SK-N-SH treated with all-trans-retinoic acid at 6 μM for 48 hours (cell line): Measurements from ENCODE around the gene PCDHGB3.

ENCODE experiments used
- ATAC-seq: fragments of 200-7000 bp; cut with Tn5 transposase; 3 replicates; pipeline ENCODE4 v1.9.1; 2020; ENCODE audit warnings: mild to moderate bottlenecking, moderate library complexity
- ARNTL ChIP-seq: fragments of 450-650 bp; formaldehyde crosslinking; IDR thresholded peaks from 2 replicates; pipeline ENCODE4 v1.5.0; 2020; ENCODE audit warnings: low read depth, mild to moderate bottlenecking, moderate library complexity, borderline replicate concordance
- BACH2 ChIP-seq: fragments of 250-450 bp; sonication (Bioruptor Pico); IDR thresholded peaks from 2 replicates; pipeline ENCODE4 v1.9.0; 2021; ENCODE audit warnings: mild to moderate bottlenecking, borderline replicate concordance
- ESRRG ChIP-seq: fragments of 250-450 bp; sonication (Bioruptor Pico); IDR thresholded peaks from 2 replicates; pipeline ENCODE4 v1.6.1; 2021; ENCODE audit warnings: mild to moderate bottlenecking
- GLIS3 ChIP-seq: fragments of 250-450 bp; sonication (Bioruptor Pico); IDR thresholded peaks from 2 replicates; pipeline ENCODE4 v1.5.0; 2020; ENCODE audit warnings: mild to moderate bottlenecking, moderate library complexity
- ISL1 ChIP-seq: fragments of 250-450 bp; sonication (Bioruptor Pico); IDR thresholded peaks from 2 replicates; pipeline ENCODE4 v2.1.2; 2022; ENCODE audit warnings: mild to moderate bottlenecking, moderate library complexity
- OSR1 ChIP-seq: fragments of 250-450 bp; sonication (Bioruptor Pico); IDR thresholded peaks from 2 replicates; pipeline ENCODE4 v1.8.0; 2022; ENCODE audit warnings: moderate library complexity, mild to moderate bottlenecking, inconsistent platforms
- PPARA ChIP-seq: fragments of 250-450 bp; sonication (Bioruptor Pico); IDR thresholded peaks from 2 replicates; pipeline ENCODE4 v1.5.0; 2020; ENCODE audit warnings: mild to moderate bottlenecking, borderline replicate concordance
- RARB ChIP-seq: fragments of 250-450 bp; sonication (Bioruptor Pico); IDR thresholded peaks from 2 replicates; pipeline ENCODE4 v1.8.0; 2021; ENCODE audit warnings: mild to moderate bottlenecking, moderate library complexity
- SNAI2 ChIP-seq: fragments of 250-450 bp; sonication (Bioruptor Pico); IDR thresholded peaks from 2 replicates; pipeline ENCODE4 v1.5.0; 2020; ENCODE audit warnings: mild to moderate bottlenecking, moderate library complexity
- TCF4 ChIP-seq: fragments of 250-450 bp; sonication (Bioruptor Pico); IDR thresholded peaks from 2 replicates; pipeline ENCODE4 v1.8.0; 2021; ENCODE audit warnings: mild to moderate bottlenecking, moderate library complexity, borderline replicate concordance
- TOX ChIP-seq: fragments of 250-450 bp; sonication (Bioruptor Pico); IDR thresholded peaks from 2 replicates; pipeline ENCODE4 v1.8.0; 2021; ENCODE audit warnings: mild to moderate bottlenecking, moderate library complexity, borderline replicate concordance
- ZC3H10 ChIP-seq: fragments of 250-450 bp; sonication (Bioruptor Pico); IDR thresholded peaks from 2 replicates; pipeline ENCODE4 v1.5.1; 2021; ENCODE audit warnings: mild to moderate bottlenecking, moderate library complexity
- ZFP3 ChIP-seq: fragments of 250-450 bp; sonication (Bioruptor Pico); IDR thresholded peaks from 2 replicates; pipeline ENCODE4 v1.5.0; 2020; ENCODE audit warnings: mild to moderate bottlenecking, moderate library complexity
- ZNF565 ChIP-seq: fragments of 450-650 bp; formaldehyde crosslinking; conservative IDR thresholded peaks from 2 replicates; pipeline ENCODE4 v1.5.0; 2020; ENCODE audit warnings: low read depth, mild to moderate bottlenecking, moderate library complexity
- ZNF70 ChIP-seq: fragments of 450-650 bp; formaldehyde crosslinking; IDR thresholded peaks from 2 replicates; pipeline ENCODE4 v1.5.0; 2020; ENCODE audit warnings: mild to moderate bottlenecking, moderate library complexity
- TF ChIP-seq, protein P1 (sequence below): fragments of 250-450 bp; sonication (Bioruptor Pico); IDR thresholded peaks from 2 replicates; pipeline ENCODE4 v1.8.0; 2020; ENCODE audit warnings: mild to moderate bottlenecking, moderate library complexity, borderline replicate concordance
- TF ChIP-seq, protein P2 (sequence below): fragments of 250-450 bp; sonication (Bioruptor Pico); IDR thresholded peaks from 2 replicates; pipeline ENCODE4 v1.5.0; 2020; ENCODE audit warnings: mild to moderate bottlenecking, moderate library complexity
- TF ChIP-seq, protein P3 (sequence below): fragments of 250-450 bp; sonication (Bioruptor Pico); IDR thresholded peaks from 2 replicates; pipeline ENCODE4 v1.5.1; 2021; ENCODE audit warnings: mild to moderate bottlenecking, moderate library complexity
- TF ChIP-seq, protein P4 (sequence below): fragments of 250-450 bp; sonication (Bioruptor Pico); IDR thresholded peaks from 2 replicates; pipeline ENCODE4 v1.8.0; 2021; ENCODE audit warnings: low read depth, mild to moderate bottlenecking, moderate library complexity, borderline replicate concordance
- TF ChIP-seq, protein P5 (sequence below): fragments of 250-450 bp; sonication (Bioruptor Pico); IDR thresholded peaks from 2 replicates; pipeline ENCODE4 v1.5.1; 2020; ENCODE audit warnings: low read depth, mild to moderate bottlenecking, moderate library complexity

PCDHGB3 gene

DNA sequence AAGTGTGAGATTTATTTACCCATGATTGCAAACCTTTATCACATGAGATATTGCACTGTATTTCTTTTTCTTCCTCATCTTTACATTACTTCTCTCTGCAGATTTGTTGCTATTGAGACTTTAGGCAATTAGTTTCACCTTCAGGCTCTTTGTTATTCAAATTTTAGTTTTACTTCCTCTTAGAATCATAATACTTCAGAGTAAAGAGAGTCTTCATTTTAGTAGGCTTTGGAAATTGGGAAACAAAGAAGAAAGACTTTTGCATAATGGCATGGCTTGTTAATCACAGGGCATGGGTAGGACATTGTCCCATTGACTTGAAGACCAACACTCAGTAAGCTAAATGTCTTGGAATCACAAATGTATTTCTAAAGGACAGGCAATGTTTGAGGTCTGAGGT lies 7.3 kb upstream of the PCDHGB3 start (continued):
- TF ChIP-seq GLIS3 (CRISPR knock-in tag) (no peak), ZC3H10 (no peak)
- TF ChIP-seq, protein P1, sequence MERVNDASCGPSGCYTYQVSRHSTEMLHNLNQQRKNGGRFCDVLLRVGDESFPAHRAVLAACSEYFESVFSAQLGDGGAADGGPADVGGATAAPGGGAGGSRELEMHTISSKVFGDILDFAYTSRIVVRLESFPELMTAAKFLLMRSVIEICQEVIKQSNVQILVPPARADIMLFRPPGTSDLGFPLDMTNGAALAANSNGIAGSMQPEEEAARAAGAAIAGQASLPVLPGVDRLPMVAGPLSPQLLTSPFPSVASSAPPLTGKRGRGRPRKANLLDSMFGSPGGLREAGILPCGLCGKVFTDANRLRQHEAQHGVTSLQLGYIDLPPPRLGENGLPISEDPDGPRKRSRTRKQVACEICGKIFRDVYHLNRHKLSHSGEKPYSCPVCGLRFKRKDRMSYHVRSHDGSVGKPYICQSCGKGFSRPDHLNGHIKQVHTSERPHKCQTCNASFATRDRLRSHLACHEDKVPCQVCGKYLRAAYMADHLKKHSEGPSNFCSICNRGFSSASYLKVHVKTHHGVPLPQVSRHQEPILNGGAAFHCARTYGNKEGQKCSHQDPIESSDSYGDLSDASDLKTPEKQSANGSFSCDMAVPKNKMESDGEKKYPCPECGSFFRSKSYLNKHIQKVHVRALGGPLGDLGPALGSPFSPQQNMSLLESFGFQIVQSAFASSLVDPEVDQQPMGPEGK (CRISPR knock-in tag), result no peak

DNA sequence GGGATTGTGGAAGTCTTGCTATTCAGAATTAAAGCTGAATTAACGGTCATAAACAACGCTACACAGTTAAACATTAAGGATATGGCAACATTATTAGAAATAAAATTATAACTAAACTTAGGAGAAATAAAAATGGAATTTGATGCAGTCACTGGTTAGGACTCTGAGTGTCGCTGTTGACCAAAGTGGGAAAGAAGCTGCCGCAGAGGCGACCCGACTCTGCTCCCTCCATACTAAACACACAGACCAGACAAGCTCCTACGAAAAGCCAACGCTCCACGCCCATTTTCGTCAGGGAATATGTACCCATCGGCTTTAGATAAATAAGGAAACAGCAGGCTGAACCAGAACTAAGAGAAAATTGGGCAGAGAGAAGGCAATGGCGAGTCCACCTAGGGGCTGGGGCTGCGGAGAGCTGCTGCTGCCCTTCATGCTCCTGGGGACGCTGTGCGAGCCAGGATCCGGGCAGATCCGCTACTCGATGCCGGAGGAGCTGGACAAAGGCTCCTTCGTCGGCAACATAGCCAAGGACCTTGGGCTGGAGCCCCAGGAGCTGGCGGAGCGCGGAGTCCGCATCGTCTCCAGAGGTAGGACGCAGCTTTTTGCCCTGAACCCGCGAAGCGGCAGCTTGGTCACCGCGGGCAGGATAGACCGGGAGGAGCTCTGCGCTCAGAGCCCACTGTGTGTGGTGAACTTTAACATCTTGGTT lies 5.9 kb upstream of the PCDHGB3 start, which contains the start of gene PCDHGA5:
Gene PCDHGA5 (plus strand): TSS at position 211 of the 709 bp plus-strand sequence. CDS start 169 bp downstream, at position 380.
- no peak for ATAC-seq
- TF ChIP-seq, protein P2, sequence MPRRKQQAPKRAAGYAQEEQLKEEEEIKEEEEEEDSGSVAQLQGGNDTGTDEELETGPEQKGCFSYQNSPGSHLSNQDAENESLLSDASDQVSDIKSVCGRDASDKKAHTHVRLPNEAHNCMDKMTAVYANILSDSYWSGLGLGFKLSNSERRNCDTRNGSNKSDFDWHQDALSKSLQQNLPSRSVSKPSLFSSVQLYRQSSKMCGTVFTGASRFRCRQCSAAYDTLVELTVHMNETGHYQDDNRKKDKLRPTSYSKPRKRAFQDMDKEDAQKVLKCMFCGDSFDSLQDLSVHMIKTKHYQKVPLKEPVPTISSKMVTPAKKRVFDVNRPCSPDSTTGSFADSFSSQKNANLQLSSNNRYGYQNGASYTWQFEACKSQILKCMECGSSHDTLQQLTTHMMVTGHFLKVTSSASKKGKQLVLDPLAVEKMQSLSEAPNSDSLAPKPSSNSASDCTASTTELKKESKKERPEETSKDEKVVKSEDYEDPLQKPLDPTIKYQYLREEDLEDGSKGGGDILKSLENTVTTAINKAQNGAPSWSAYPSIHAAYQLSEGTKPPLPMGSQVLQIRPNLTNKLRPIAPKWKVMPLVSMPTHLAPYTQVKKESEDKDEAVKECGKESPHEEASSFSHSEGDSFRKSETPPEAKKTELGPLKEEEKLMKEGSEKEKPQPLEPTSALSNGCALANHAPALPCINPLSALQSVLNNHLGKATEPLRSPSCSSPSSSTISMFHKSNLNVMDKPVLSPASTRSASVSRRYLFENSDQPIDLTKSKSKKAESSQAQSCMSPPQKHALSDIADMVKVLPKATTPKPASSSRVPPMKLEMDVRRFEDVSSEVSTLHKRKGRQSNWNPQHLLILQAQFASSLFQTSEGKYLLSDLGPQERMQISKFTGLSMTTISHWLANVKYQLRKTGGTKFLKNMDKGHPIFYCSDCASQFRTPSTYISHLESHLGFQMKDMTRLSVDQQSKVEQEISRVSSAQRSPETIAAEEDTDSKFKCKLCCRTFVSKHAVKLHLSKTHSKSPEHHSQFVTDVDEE (CRISPR knock-in tag), result no peak
- no peak for TF ChIP-seq ISL1 (CRISPR knock-in tag)
- no peak for TF ChIP-seq ESRRG (CRISPR knock-in tag)
- no peak for TF ChIP-seq ZFP3 (CRISPR knock-in tag)
- TF ChIP-seq GLIS3 (CRISPR knock-in tag), result no peak
- TF ChIP-seq OSR1 (CRISPR knock-in tag), result no peak
- no peak for TF ChIP-seq ARNTL (CRISPR knock-in tag)
- no peak for TF ChIP-seq TCF4 (CRISPR knock-in tag)
- TF ChIP-seq PPARA (CRISPR knock-in tag), result no peak
- no peak for TF ChIP-seq BACH2 (CRISPR knock-in tag)
- no peak for TF ChIP-seq SNAI2 (CRISPR knock-in tag)
- TF ChIP-seq ZNF70 (CRISPR knock-in tag), result no peak
- no peak for TF ChIP-seq RARB

DNA sequence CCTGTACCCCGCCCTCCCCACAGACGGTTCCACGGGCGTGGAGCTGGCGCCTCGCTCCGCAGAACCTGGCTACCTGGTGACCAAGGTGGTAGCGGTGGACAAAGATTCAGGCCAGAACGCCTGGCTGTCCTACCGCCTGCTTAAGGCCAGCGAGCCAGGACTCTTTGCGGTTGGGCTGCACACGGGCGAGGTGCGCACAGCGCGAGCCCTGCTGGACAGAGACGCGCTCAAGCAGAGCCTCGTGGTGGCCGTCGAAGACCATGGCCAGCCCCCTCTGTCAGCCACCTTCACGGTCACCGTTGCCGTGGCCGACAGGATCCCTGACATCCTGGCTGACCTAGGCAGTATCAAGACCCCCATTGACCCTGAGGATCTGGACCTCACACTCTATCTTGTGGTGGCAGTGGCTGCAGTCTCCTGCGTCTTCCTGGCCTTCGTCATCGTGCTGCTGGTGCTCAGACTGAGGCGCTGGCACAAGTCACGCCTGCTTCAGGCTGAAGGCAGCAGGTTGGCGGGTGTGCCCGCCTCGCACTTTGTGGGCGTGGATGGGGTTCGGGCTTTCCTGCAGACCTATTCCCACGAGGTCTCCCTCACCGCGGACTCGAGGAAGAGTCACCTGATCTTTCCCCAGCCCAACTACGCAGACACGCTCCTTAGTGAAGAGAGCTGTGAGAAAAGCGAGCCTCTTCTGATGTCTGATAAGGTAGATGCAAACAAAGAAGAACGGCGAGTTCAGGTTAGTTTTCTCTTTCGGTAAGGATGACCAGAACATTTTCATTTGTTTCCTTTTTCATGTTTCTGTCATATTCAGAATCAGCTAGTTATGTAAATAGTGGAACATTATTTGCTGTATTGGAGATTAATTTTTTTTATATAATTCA lies 3.8 kb upstream of the PCDHGB3 start:
- no peak for ATAC-seq
- TF ChIP-seq BACH2 (CRISPR knock-in tag) (no peak), ZC3H10 (no peak), RARB (no peak), GLIS3 (CRISPR knock-in tag) (no peak), ZNF565 (CRISPR knock-in tag) (no peak), TOX (no peak), ZNF70 (CRISPR knock-in tag) (no peak), ZFP3 (CRISPR knock-in tag) (no peak), OSR1 (CRISPR knock-in tag) (no peak), ARNTL (CRISPR knock-in tag) (no peak), ESRRG (CRISPR knock-in tag) (no peak)
- TF ChIP-seq, protein P3, sequence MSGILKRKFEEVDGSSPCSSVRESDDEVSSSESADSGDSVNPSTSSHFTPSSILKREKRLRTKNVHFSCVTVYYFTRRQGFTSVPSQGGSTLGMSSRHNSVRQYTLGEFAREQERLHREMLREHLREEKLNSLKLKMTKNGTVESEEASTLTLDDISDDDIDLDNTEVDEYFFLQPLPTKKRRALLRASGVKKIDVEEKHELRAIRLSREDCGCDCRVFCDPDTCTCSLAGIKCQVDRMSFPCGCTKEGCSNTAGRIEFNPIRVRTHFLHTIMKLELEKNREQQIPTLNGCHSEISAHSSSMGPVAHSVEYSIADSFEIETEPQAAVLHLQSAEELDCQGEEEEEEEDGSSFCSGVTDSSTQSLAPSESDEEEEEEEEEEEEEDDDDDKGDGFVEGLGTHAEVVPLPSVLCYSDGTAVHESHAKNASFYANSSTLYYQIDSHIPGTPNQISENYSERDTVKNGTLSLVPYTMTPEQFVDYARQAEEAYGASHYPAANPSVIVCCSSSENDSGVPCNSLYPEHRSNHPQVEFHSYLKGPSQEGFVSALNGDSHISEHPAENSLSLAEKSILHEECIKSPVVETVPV (CRISPR knock-in tag), result no peak
- TF ChIP-seq, protein P2 (CRISPR knock-in tag), result no peak
- TF ChIP-seq, protein P4, sequence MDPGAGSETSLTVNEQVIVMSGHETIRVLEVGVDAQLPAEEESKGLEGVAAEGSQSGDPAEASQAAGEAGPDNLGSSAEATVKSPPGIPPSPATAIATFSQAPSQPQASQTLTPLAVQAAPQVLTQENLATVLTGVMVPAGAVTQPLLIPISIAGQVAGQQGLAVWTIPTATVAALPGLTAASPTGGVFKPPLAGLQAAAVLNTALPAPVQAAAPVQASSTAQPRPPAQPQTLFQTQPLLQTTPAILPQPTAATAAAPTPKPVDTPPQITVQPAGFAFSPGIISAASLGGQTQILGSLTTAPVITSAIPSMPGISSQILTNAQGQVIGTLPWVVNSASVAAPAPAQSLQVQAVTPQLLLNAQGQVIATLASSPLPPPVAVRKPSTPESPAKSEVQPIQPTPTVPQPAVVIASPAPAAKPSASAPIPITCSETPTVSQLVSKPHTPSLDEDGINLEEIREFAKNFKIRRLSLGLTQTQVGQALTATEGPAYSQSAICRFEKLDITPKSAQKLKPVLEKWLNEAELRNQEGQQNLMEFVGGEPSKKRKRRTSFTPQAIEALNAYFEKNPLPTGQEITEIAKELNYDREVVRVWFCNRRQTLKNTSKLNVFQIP (CRISPR knock-in tag), result no peak
- TF ChIP-seq, protein P5, sequence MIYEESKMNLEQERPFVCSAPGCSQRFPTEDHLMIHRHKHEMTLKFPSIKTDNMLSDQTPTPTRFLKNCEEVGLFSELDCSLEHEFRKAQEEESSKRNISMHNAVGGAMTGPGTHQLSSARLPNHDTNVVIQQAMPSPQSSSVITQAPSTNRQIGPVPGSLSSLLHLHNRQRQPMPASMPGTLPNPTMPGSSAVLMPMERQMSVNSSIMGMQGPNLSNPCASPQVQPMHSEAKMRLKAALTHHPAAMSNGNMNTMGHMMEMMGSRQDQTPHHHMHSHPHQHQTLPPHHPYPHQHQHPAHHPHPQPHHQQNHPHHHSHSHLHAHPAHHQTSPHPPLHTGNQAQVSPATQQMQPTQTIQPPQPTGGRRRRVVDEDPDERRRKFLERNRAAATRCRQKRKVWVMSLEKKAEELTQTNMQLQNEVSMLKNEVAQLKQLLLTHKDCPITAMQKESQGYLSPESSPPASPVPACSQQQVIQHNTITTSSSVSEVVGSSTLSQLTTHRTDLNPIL (CRISPR knock-in tag), result no peak
- TF ChIP-seq, protein P1 (CRISPR knock-in tag), result no peak
